Sigmoid colon (tissue), 4 donors: ENCODE measurements around the gene EML4.

ENCODE experiments used
- EP300 ChIP-seq, 4 donors: sonication (generic); formaldehyde crosslinking; IDR thresholded peaks; one replicate each; pipeline ENCODE4 v1.6.1; 2017; ENCODE audit warnings: antibody characterized with exemption in 4 of 4
- POLR2A ChIP-seq, 2 donors: fragments of 450-650 bp; IDR thresholded peaks; one replicate each; pipeline ENCODE4 v1.6.1; 2016; ENCODE audit warnings: antibody characterized with exemption in 2 of 2, mild to moderate bottlenecking in 2 of 2, moderate library complexity in 2 of 2
- POLR2AphosphoS5 ChIP-seq, 4 donors: sonication (generic); formaldehyde crosslinking; IDR thresholded peaks; one replicate each; pipeline ENCODE4 v1.6.1; 2017; ENCODE audit warnings: antibody characterized with exemption in 4 of 4
- TF ChIP-seq, protein P1 (sequence below), 4 experiments: fragments of 450-650 bp in 3 of 4; fragments of 200-600 bp in 1 of 4; IDR thresholded peaks; one replicate each; pipeline ENCODE4 v1.5.1; 2016 to 2019; ENCODE audit warnings: antibody characterized with exemption in 4 of 4, mild to moderate bottlenecking in 3 of 4, moderate library complexity in 2 of 4

DNA sequence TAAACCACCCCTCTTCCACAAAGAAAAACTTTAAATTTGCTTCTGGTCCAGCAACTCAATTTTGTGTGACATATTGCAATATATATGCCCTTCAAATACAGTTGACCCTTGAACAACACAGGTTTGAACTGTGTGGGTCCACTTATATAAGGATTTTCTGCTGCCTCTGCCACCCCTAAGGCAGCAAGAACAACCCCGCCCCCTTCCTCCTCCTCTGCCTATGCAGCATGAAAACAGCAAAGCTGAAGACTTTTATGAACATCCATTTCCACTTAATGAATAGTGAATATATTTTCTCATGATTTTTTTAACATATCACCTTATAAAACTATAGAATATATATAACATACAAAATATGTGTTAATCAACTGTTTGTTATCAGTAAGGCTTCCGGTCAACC is 58.3 kb downstream of the EML4 start:
- TF ChIP-seq, protein P1, sequence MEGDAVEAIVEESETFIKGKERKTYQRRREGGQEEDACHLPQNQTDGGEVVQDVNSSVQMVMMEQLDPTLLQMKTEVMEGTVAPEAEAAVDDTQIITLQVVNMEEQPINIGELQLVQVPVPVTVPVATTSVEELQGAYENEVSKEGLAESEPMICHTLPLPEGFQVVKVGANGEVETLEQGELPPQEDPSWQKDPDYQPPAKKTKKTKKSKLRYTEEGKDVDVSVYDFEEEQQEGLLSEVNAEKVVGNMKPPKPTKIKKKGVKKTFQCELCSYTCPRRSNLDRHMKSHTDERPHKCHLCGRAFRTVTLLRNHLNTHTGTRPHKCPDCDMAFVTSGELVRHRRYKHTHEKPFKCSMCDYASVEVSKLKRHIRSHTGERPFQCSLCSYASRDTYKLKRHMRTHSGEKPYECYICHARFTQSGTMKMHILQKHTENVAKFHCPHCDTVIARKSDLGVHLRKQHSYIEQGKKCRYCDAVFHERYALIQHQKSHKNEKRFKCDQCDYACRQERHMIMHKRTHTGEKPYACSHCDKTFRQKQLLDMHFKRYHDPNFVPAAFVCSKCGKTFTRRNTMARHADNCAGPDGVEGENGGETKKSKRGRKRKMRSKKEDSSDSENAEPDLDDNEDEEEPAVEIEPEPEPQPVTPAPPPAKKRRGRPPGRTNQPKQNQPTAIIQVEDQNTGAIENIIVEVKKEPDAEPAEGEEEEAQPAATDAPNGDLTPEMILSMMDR (IDR thresholded peaks at IDR 0.05) = no peak
- TF ChIP-seq POLR2A (IDR thresholded peaks at IDR 0.05) (no peak), EP300 (IDR thresholded peaks at IDR 0.05) (no peak), POLR2AphosphoS5 (IDR thresholded peaks at IDR 0.05) (no peak)
